ENCODE data around the gene CCS. TPM values are rescaled to one million over a fixed set of nuclear protein-coding genes. Genes with fewer than 3 reads are reported as not detected.
"Not testable (repeated sequence)": the region's sequence is repeated elsewhere in the genome, so short reads cannot be mapped to it uniquely, and the experiment has no call there.

CCS gene, protein sequence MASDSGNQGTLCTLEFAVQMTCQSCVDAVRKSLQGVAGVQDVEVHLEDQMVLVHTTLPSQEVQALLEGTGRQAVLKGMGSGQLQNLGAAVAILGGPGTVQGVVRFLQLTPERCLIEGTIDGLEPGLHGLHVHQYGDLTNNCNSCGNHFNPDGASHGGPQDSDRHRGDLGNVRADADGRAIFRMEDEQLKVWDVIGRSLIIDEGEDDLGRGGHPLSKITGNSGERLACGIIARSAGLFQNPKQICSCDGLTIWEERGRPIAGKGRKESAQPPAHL
- total RNA-seq (41.6 and 42.4 TPM in 2 replicates), polyA plus RNA-seq (16.9 and 22.5 TPM in 2 replicates), polyA minus RNA-seq (ENCODE audit: low replicate concordance) (14.5 and 18.1 TPM in 2 replicates)
- 32.1 and 32.6 TPM in 2 replicates for polyA plus RNA-seq (2012)

DNA sequence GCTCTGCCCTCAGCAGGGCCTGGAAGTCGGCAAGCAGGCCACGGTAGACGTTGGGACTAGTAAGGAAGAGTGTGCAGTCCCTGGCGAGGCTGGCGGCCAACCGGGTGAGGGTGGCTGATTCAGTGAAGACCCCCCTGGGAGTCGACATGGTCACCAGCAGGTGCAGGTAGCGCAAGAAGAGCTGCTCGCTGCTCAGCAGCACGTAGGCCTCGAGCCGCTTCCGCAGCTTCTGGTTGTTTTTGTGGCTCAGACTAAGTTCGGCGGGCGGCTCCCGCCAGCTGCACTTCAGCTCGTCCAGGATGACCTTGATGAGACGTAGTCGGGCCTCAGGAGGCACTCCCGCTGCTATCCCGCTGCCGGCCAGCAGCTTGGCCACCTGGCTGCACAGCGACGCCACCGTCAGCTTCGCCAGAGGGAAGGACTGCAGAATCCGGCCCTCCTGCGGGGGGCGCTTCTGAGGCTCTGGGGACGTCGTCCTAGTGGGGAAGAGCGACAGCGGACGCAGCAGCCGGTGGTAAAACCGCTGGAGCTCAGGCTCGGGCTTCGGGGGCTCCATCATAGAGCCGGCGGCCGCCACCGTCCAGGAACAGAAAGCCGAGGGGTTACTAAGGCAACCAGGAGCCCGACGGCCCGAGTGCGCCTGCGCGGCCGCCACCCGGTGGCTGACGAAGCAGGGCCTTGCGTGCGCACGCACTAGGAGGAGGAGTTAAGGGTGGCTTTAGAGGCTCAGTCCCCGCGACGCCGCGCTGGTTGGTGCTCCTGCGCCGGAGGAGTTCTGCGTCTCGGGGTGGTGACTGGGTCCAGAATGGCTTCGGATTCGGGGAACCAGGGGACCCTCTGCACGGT is at the start of gene CCS, which contains the start of gene CCDC87:
CCS (plus strand) TSS at position 729 of the 846 bp plus-strand sequence; CDS start at position 806, 77 bp downstream.
CCDC87 (minus strand) TSS at position 607 of the 846 bp plus-strand sequence; CDS start at position 559, 48 bp downstream.
- H3K36me3 ChIP-seq (ENCODE audit: control insufficient read depth, insufficient read depth, low read length), result no peaks in the 10 kb centered on the region
- H3K79me2 ChIP-seq (ENCODE audit: control insufficient read depth, insufficient read depth, low read length), result peaks cover 6% of the 10 kb centered on the region
- no peaks in the 10 kb centered on the region for H4K20me1 ChIP-seq (ENCODE audit: control insufficient read depth, extremely low read depth, insufficient read depth, low read length)
- H3K9me3 ChIP-seq (ENCODE audit: control insufficient read depth, insufficient read depth, low read depth, low read length), result no peaks in the 10 kb centered on the region
- TF ChIP-seq, protein P1, sequence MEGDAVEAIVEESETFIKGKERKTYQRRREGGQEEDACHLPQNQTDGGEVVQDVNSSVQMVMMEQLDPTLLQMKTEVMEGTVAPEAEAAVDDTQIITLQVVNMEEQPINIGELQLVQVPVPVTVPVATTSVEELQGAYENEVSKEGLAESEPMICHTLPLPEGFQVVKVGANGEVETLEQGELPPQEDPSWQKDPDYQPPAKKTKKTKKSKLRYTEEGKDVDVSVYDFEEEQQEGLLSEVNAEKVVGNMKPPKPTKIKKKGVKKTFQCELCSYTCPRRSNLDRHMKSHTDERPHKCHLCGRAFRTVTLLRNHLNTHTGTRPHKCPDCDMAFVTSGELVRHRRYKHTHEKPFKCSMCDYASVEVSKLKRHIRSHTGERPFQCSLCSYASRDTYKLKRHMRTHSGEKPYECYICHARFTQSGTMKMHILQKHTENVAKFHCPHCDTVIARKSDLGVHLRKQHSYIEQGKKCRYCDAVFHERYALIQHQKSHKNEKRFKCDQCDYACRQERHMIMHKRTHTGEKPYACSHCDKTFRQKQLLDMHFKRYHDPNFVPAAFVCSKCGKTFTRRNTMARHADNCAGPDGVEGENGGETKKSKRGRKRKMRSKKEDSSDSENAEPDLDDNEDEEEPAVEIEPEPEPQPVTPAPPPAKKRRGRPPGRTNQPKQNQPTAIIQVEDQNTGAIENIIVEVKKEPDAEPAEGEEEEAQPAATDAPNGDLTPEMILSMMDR (conservative IDR thresholded peaks at IDR 0.05 in 1 of 2, IDR thresholded peaks at IDR 0.05 in 1 of 2; ENCODE audit: low read depth in 1 of 2, low read length in 2 of 2), result peak; percentile 49 to 56
- no peak for TF ChIP-seq EZH2 (IDR thresholded peaks at IDR 0.05; ENCODE audit: low read length, missing control alignments)
- H2AFZ ChIP-seq (ENCODE audit: low read length), result peak within 1 kb of the TSS; percentile 98
- H3K27me3 ChIP-seq (ENCODE audit: control insufficient read depth, insufficient read depth, low read length), result no peaks in the 10 kb centered on the region
- DNase-seq (ENCODE audit: low read depth in 2 of 2), result peak; percentile 88 to 95
- H3K27ac ChIP-seq (ENCODE audit: insufficient read depth, low read length), result peak within 1 kb of the TSS; percentile 87
- peak within 1 kb of the TSS; percentile 76 to 93 (median 88) for H3K4me3 ChIP-seq (replicated peaks in 1 of 4; ENCODE audit: control extremely low read depth in 1 of 4, insufficient read depth in 1 of 4, low read depth in 3 of 4, low read length in 4 of 4)
- no peaks in the 10 kb centered on the region for H3K4me1 ChIP-seq (ENCODE audit: control insufficient read depth, extremely low read depth, insufficient read depth, low read length)
- H3K9ac ChIP-seq (ENCODE audit: insufficient read depth, low read length), result peak within 1 kb of the TSS; percentile 84
- peak within 1 kb of the TSS; percentile 97 for H3K4me2 ChIP-seq (ENCODE audit: extremely low read depth, insufficient read depth, low read length)

DNA sequence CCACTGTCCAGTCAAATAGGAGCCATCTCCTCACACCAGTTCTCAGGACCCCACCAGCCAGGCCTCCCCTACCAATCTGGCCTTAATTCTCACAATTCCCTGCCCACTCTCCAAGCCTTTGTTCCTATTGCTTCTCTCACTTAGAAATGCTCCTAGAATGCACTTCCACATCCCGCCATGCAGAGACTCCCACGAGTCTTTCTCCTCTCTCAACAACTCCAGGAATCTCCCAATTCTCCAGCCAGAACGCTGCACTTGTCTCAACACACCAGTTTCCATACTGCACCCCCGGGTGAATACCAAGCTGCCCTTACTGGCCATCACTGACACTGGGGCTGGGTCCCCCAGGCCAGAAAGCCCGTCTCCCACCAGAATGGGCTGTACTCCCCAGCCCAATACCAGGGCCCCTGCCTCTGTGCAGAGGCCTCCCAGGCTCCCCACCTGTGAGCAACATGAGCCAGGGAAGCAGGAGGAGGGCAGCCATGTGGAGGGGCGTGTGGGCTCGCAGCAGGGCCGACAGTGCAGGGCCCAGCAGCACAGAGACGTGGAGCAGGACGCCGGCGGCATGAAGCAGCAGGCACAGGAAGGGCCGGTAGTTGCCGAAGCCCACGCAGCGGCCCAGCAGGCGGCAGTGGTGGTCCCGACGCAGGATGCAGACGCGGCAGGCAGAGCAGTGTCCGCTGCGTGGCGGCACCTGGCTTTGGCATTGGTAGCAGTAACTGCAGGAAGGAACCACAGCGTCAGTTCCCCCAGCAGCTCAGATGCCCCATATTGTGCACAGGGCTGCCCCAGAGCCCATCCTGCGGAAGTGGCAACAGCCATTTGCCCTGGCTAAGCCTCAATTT is 49.5 kb upstream of the CCS start:
- H3K4me1 ChIP-seq (ENCODE audit: control insufficient read depth, extremely low read depth, insufficient read depth, low read length), result peaks cover 8% of the 10 kb centered on the region
- no peak overlapping the region for H3K9ac ChIP-seq (ENCODE audit: insufficient read depth, low read length)
- H3K27me3 ChIP-seq (ENCODE audit: control insufficient read depth, insufficient read depth, low read length), result peaks cover 8% of the 10 kb centered on the region
- H3K9me3 ChIP-seq (ENCODE audit: control insufficient read depth, insufficient read depth, low read depth, low read length), result no peaks in the 10 kb centered on the region
- H2AFZ ChIP-seq (ENCODE audit: low read length), result peak overlapping the region; percentile 4
- no peaks in the 10 kb centered on the region for H4K20me1 ChIP-seq (ENCODE audit: control insufficient read depth, extremely low read depth, insufficient read depth, low read length)
- peak; percentile 47 to 64 for DNase-seq (ENCODE audit: low read depth in 2 of 2)
- peak overlapping the region; percentile 30 for H3K4me2 ChIP-seq (ENCODE audit: extremely low read depth, insufficient read depth, low read length)
- H3K36me3 ChIP-seq (ENCODE audit: control insufficient read depth, insufficient read depth, low read length), result peaks cover 4% of the 10 kb centered on the region
- H3K27ac ChIP-seq (ENCODE audit: insufficient read depth, low read length), result no peak overlapping the region
- TF ChIP-seq, protein P1 (conservative IDR thresholded peaks at IDR 0.05 in 1 of 2, IDR thresholded peaks at IDR 0.05 in 1 of 2; ENCODE audit: low read depth in 1 of 2, low read length in 2 of 2), result peak; percentile 39 to 63
- no peak for TF ChIP-seq EZH2 (IDR thresholded peaks at IDR 0.05; ENCODE audit: low read length, missing control alignments)
- peak overlapping the region in 1 of 4 experiments; percentile 12 for H3K4me3 ChIP-seq (replicated peaks in 1 of 4; ENCODE audit: control extremely low read depth in 1 of 4, insufficient read depth in 1 of 4, low read depth in 3 of 4, low read length in 4 of 4)
- no peaks in the 10 kb centered on the region for H3K79me2 ChIP-seq (ENCODE audit: control insufficient read depth, insufficient read depth, low read length)

DNA sequence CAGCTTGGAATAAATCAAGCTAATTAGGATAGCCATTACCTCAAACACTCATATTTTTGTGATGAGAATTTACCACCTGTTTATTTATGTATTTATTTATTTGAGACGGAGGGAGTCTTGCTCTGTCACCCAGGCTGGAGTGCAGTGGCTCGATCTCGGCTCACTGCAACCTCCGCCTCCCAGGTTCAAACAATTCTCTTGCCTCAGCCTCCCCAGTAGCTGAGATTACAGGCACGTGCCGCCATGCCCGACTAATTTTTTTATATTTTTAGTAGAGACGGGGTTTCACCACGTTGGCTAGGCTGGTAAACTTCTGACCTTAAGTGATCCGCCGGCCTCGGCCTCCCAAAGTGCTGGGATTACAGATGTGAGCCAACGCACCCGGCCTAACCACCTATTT is 48.0 kb upstream of the CCS start:
- not testable (repeated sequence) for H3K9me3 ChIP-seq (ENCODE audit: control insufficient read depth, insufficient read depth, low read depth, low read length); H3K4me1 ChIP-seq (ENCODE audit: control insufficient read depth, extremely low read depth, insufficient read depth, low read length); H3K9ac ChIP-seq (ENCODE audit: insufficient read depth, low read length); DNase-seq (ENCODE audit: low read depth in 2 of 2); H3K36me3 ChIP-seq (ENCODE audit: control insufficient read depth, insufficient read depth, low read length); H4K20me1 ChIP-seq (ENCODE audit: control insufficient read depth, extremely low read depth, insufficient read depth, low read length); H2AFZ ChIP-seq (ENCODE audit: low read length); H3K27ac ChIP-seq (ENCODE audit: insufficient read depth, low read length); H3K79me2 ChIP-seq (ENCODE audit: control insufficient read depth, insufficient read depth, low read length)
- Histone ChIP-seq H3K27me3 (ENCODE audit: control insufficient read depth, insufficient read depth, low read length) (peaks cover 16% of the 10 kb centered on the region), H3K4me3 (replicated peaks in 1 of 4; ENCODE audit: control extremely low read depth in 1 of 4, insufficient read depth in 1 of 4, low read depth in 3 of 4, low read length in 4 of 4) (peak overlapping the region; percentile 43 to 83 (median 70)), H3K4me2 (ENCODE audit: extremely low read depth, insufficient read depth, low read length) (peak overlapping the region; percentile 93)
